ENCODE data around the gene CD300LG.

Gene CD300LG

DNA sequence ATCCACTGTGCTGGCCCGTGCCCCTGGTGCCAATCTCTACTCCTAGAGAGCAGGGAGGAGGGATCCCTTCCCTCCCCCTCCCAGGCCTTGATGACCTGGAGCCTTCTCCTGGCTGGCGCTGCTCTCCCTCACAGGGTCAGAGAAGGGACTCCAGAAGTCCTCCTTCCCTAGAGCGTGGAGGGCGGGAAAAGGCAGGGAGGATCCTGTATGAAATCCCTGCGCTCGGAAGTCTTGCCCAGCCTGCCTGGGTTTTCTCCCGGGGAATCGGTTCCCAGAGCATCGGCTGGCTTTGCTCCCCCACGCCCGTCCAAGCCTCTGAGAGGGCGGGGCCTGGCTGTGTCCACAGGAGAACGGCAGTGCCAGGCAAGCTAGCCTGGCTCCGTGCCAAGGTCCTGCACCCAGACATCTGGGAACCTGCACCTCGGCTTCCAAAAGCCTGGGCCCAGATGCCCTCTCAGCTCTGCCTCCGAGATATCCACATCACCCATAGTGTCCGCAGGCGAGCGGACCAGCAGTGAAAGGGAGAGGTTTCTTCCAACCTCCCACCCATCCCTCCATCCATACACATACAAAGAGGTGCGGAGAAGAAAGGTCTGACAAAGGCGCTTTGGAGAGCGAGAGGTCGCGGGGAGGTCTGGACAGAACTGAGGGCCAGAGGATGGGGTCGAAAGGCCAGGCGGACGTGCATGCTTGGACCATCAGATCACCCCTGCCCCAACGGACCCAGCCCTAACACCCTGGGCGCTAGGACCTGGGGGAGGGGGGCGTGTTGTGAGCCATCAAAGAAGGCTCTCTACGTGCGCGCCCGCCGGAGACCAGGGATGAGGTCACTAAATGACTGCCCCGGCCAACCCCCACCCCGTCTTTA lies 59.2 kb downstream of the CD300LG start:
- peak; percentile 67 for DNase-seq (ENCODE audit: low spot score)

DNA sequence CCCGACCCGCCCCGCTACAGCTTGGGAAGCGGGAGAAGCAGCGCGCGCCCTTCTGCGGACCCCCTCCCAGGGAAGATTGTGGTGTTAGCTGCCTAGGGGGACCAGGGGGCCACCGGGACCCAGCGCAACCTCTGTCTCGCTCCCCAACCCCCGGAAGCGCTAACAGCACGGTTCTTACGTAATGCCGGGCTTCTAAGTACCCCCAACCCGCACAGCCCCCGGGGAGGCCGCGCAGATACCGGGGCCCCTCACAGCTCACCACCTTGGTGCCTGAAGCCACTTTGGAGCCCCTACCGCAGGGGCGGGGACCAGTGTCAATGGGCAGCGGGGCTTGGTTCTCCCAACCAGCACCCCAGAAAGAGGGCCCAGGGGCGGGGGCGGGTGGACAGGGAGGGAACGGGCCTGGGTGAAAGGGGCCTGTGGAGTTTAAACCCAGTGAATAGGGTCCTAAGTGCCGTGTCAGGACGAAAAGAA lies 60.0 kb downstream of the CD300LG start:
- no peak for DNase-seq (ENCODE audit: low spot score)

DNA sequence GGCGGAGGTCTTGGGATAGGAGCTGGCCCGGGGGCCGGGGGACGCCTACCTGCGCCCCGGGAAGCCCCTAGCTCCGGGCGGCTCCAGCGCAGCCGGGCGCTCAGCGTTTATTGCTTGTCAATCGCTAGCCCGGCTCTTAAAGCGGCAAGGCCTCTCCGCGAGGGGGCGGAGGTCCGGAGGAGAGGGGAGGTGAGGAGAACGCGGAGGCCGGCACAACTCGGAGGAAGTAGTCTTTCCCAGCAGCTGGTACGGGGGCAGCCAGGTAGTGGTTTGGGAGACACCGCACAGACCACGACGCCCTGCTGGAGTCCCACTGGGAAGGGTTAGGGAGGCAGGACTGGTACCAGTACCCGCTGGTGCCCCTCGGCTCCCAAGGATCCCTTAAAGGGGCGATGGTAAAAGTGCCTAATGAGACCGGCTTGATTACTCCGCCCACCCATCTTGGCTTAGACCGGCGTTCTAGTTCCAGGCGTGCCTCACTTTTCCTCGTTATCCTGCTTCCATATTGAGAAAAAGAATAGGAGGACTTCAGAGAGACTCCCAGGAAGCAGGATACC lies 60.5 kb downstream of the CD300LG start, which contains the start of gene MPP2:
Gene MPP2, minus strand, starts transcription at position 112 of the 557 bp plus-strand sequence. CDS start 3,076 bp downstream, outside the sequence.
- DNase-seq (ENCODE audit: low spot score), result peak; percentile 76

DNA sequence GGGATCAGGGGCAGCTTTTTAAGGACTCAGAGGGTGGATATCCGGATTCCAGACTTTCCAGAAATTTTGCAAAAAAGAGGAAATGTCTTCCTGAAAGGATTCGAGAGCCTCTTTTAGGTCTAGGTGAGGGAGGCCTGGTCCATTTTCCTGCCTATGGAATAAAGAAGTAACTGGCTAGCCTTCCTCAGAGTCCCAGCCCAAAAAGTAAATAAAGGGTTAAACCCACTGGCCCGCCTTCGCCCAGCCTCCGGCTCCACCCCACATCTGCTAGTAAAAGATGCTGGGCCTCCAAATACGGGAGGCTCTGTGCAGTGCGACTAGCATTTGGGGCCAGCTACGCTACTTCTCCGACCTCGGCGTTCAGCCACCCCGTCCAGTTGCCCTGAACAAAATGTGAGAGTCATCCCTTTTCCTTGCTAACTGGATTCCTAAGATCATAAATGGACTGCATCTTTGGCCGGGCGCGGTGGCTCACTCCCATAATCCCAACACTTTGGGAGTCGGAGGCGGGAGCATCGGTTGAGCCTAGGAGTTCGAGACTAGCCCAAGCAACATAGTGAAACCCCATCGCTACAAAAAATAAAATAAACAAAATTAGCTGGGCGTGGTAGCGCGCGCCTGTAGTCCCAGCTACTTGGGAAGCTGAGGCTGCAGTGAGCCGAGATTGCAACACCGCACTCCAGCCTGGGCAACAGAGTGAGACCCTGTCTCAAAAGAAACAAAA lies 61.2 kb downstream of the CD300LG start:
- peak; percentile 92 for DNase-seq (ENCODE audit: low spot score)

DNA sequence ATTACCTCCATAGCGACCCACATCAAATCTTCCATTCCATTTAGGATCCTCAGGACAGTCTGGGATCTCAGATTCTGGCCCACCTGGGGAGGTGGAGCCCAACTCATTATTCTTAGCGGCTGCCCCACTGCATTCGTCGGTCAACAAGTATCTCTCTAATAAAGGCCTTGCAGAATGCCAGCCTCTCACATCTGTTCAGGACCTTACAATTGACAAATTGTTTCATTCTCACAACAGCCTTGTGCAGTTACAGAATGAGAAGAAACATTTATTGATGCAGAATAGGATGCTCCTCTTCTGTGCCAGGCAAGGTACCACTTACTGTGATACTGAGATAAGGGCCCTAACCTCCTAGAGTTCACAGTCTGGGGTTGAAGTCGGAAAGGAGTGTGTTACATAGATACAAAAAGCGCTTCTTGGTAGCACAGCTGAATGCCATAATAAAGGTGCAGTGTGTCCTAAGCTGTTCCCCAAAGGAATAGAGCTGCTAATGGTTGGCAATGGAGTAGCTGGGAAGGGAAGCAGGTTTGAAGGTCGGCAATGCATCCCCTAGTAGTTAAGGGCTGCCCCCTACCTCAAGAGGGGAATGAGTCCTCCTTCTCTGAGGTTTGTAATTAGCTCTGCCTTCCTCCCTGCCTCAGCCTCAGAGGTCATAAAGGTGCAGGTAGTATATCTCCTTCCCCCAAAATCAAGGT lies 62.7 kb downstream of the CD300LG start:
- no peak for DNase-seq (ENCODE audit: low spot score)

DNA sequence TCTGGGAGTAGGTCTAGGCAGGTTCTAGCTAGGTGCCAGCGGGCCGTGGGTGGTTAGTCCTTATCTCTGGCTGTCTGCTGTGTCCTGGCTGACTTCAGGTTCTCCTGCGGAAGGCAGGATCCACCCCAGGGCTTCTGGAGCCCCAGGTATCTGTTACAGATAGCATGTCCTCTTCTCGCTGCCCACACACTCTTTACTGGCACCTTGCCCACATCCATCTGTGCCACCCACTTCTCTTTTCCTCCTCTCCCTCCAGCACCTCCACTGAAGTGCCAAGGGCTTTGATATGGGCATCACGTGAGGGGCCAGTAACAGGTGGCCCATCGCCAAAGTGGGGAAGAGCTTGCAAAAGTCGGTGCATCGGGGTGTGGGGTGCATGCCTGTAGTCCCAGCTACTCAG lies 64.9 kb downstream of the CD300LG start:
- no peak for DNase-seq (ENCODE audit: low spot score)

DNA sequence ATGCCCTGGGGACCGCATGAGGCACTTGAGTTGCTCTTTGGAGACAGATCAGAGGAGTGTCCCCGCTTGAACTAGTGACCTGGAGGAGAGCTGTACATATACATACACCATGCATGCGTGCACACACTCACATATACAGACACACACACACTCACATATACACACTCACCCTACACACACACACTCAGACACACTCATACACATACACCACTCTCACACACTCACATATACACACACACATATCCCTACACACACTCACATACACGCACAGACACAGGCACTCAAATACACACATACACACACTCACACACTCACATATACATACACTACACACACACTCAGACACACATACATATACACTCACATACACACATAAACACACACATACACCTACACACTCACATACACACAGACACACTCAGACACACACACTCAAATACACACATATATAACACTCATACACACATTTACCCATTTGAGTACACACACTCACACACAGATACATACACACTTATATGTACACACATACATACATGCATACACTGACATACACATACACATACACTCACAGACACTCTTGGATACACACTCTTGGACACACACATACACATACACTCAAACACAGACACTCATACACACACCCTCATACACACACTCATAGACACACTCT lies 65.8 kb downstream of the CD300LG start:
- no peak for DNase-seq (ENCODE audit: low spot score)
